ENCODE data around the gene CLECL1. TPM values are rescaled to one million over a fixed set of nuclear protein-coding genes. Genes with fewer than 3 reads are reported as not detected.

Gene CLECL1
- total and polyA plus RNA-seq, 2 of the 13 experiments (the other 11 are each of a cell fraction or from before 2014, with no cell fraction given): not detected

DNA sequence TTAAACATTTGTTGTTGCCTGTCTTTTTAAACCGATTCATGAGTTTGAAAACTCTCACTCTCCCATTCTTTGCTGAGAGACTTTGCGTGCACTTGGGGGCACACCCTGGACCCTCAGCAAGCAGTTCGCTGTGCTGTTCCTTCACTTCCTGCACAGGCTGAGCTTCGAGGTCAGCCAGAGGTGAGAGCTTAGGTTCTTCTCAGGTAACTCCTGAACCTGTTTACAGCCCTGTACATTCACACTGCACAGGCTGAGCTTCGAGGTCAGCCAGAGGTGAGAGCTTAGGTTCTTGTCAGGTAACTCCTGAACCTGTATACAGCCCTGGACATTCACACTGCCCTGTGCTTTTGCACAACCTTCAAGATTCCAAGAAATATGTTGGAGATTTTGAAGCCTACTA is 9.8 kb upstream of the CLECL1 start:
- Histone ChIP-seq H3K9me3 (ENCODE audit: low read length) (no peaks in the 10 kb centered on the region), H3K79me2 (ENCODE audit: insufficient read depth, low read length) (no peaks in the 10 kb centered on the region), H3K4me2 (ENCODE audit: low read depth, low read length) (no peak overlapping the region), H3K4me1 (ENCODE audit: insufficient read depth, low read length) (no peaks in the 10 kb centered on the region), H3K27ac (ENCODE audit: extremely low read length, insufficient read depth, low read length) (no peak overlapping the region), H4K20me1 (ENCODE audit: insufficient read depth, low read length) (no peaks in the 10 kb centered on the region), H3K27me3 (ENCODE audit: control insufficient read depth in 1 of 2, insufficient read depth in 2 of 2, low read length in 2 of 2) (peaks cover 0 to 10% of the 10 kb centered on the region in 2 experiments; a peak in 1 of 5 replicates), H3K4me3 (replicated peaks in 1 of 3; ENCODE audit: insufficient read depth in 1 of 3, low read depth in 2 of 3, low read length in 3 of 3) (no peak overlapping the region), H2AFZ (ENCODE audit: low read length) (no peak overlapping the region), H3K9ac (ENCODE audit: insufficient read depth, low read depth, low read length) (no peak overlapping the region), H3K36me3 (replicated peaks in 1 of 2; ENCODE audit: control insufficient read depth in 1 of 2, insufficient read depth in 2 of 2, low read length in 2 of 2) (no peaks in the 10 kb centered on the region)
- no peak for ATAC-seq
- BruUV-seq (replicated peaks): no TSS peak
- DNase-seq (ENCODE audit: low spot score): no peak
- in situ Hi-C loops (cut with HindIII; ENCODE audit: extremely low pct_ligation_motif_present, low pct_unique_long_range_greater_than_20kb) (no loop called here), intact Hi-C loops (cut with micrococcal nuclease; ENCODE audit: unreplicated experiment) (no loop called here)
- TF ChIP-seq HNRNPUL1 (IDR thresholded peaks at IDR 0.05; ENCODE audit: low read depth, low read length) (no peak), ZNF891 (CRISPR knock-in tag; IDR thresholded peaks at IDR 0.05) (no peak), KAT2B (IDR thresholded peaks at IDR 0.05; ENCODE audit: borderline replicate concordance, low read depth, low read length) (no peak), HIVEP1 (CRISPR knock-in tag; IDR thresholded peaks at IDR 0.05) (no peak), CEBPB (IDR thresholded peaks at IDR 0.05; ENCODE audit: borderline replicate concordance, low read depth, low read length) (no peak), RARA (CRISPR knock-in tag; IDR thresholded peaks at IDR 0.05) (no peak), ZBTB8A (CRISPR knock-in tag; IDR thresholded peaks at IDR 0.05; ENCODE audit: borderline replicate concordance, low read depth) (no peak)
- TF ChIP-seq, protein P1, sequence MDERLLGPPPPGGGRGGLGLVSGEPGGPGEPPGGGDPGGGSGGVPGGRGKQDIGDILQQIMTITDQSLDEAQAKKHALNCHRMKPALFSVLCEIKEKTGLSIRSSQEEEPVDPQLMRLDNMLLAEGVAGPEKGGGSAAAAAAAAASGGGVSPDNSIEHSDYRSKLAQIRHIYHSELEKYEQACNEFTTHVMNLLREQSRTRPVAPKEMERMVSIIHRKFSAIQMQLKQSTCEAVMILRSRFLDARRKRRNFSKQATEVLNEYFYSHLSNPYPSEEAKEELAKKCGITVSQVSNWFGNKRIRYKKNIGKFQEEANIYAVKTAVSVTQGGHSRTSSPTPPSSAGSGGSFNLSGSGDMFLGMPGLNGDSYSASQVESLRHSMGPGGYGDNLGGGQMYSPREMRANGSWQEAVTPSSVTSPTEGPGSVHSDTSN (CRISPR knock-in tag; IDR thresholded peaks at IDR 0.05): no peak
- POLR2A ChIA-PET: no interaction called here
- no peak for FAIRE-seq
- CTCF ChIA-PET (ENCODE audit: low intra/inter-chr PET ratio, low total read pairs): no interaction called here
- under 1% methylated on average over 5 of the region's 5 CpGs for WGBS (ENCODE audit: low lambda C conversion rate)

DNA sequence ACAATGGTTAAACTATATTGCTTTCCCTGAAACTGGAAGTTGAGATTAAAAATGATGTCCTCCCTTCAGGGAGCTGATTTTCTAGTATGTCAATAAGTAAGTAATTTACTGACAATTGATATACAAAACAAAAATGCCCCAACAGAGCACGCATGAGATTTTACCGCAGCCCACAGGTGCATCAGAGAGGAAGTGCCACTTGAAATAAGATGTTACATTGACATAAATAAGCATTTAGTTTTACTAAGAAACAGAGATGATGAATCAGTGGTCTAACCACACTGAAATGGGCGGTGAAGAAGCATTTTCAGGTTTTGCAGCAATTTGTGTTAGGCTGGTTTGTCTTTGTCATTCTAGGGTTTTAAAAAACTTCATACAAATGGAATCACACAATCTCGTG is 8.8 kb upstream of the CLECL1 start:
- Histone ChIP-seq H3K27ac (ENCODE audit: extremely low read length, insufficient read depth, low read length) (no peak overlapping the region), H3K4me3 (replicated peaks in 1 of 3; ENCODE audit: insufficient read depth in 1 of 3, low read depth in 2 of 3, low read length in 3 of 3) (no peak overlapping the region), H2AFZ (ENCODE audit: low read length) (no peak overlapping the region), H3K36me3 (replicated peaks in 1 of 2; ENCODE audit: control insufficient read depth in 1 of 2, insufficient read depth in 2 of 2, low read length in 2 of 2) (no peaks in the 10 kb centered on the region), H4K20me1 (ENCODE audit: insufficient read depth, low read length) (no peaks in the 10 kb centered on the region), H3K9me3 (ENCODE audit: low read length) (no peaks in the 10 kb centered on the region), H3K4me1 (ENCODE audit: insufficient read depth, low read length) (no peaks in the 10 kb centered on the region), H3K27me3 (ENCODE audit: control insufficient read depth in 1 of 2, insufficient read depth in 2 of 2, low read length in 2 of 2) (peaks cover 0 to 10% of the 10 kb centered on the region in 2 experiments; a peak in 1 of 5 replicates), H3K4me2 (ENCODE audit: low read depth, low read length) (no peak overlapping the region), H3K79me2 (ENCODE audit: insufficient read depth, low read length) (no peaks in the 10 kb centered on the region), H3K9ac (ENCODE audit: insufficient read depth, low read depth, low read length) (no peak overlapping the region)
- WGBS (ENCODE audit: low lambda C conversion rate): 48% methylated on average over 4 of the region's 4 CpGs
- ChIA-PET CTCF (ENCODE audit: low intra/inter-chr PET ratio, low total read pairs) (no interaction called here), POLR2A (no interaction called here)
- DNase-seq (ENCODE audit: low spot score) (no peak), ATAC-seq (no peak), FAIRE-seq (no peak)
- no TSS peak for BruUV-seq (replicated peaks)
- no peak for TF ChIP-seq ZZZ3 (CRISPR knock-in tag; IDR thresholded peaks at IDR 0.05; ENCODE audit: borderline replicate concordance)
- TF ChIP-seq NR2F1 (CRISPR knock-in tag; IDR thresholded peaks at IDR 0.05): no peak
- intact Hi-C loops (cut with micrococcal nuclease; ENCODE audit: unreplicated experiment): no loop called here
- in situ Hi-C loops (cut with HindIII; ENCODE audit: extremely low pct_ligation_motif_present, low pct_unique_long_range_greater_than_20kb): no loop called here

All from HepG2 (cell line).